Natural killer cell (primary cell): ENCODE data around the gene XXYLT1. TPM values are rescaled to one million over a fixed set of nuclear protein-coding genes. Genes with fewer than 3 reads are reported as not detected.

Source experiments
- ATAC-seq, 3 donors: fragments of 150-1000 bp in 2 of 3; fragments of 200-7000 bp in 1 of 3; cut with Tn5 transposase; 1 replicate in 1 of 3; 2 replicates in 2 of 3; pipeline ENCODE4 v1.10.0; 2021; ENCODE audit warnings: mild to moderate bottlenecking in 2 of 3, moderate library complexity in 2 of 3
- DNase-seq, 2 donors: peaks; one replicate each; pipeline versions ENCODE4 v3.0.0 to v3.0.0-alpha.2; 2013 to 2021; ENCODE audit warnings: mixed read lengths in 1 of 2
- H3K27ac ChIP-seq: one replicate; pipeline ENCODE4 v1.5.1; 2013; ENCODE audit warnings: mild to moderate bottlenecking, low read length
- H3K27me3 ChIP-seq: one replicate; pipeline ENCODE4 v1.6.1; 2013; ENCODE audit warnings: low read length; ENCODE audit not compliant: control insufficient read depth, insufficient read depth
- H3K36me3 ChIP-seq: one replicate; pipeline ENCODE4 v1.6.1; 2013; ENCODE audit warnings: low read length; ENCODE audit not compliant: control insufficient read depth, insufficient read depth
- H3K4me1 ChIP-seq: one replicate; pipeline ENCODE4 v1.6.1; 2013; ENCODE audit warnings: low read length; ENCODE audit not compliant: control insufficient read depth, insufficient read depth
- H3K4me3 ChIP-seq: one replicate; pipeline ENCODE4 v1.5.1; 2013; ENCODE audit warnings: low read length
- H3K9me3 ChIP-seq: one replicate; pipeline ENCODE4 v1.6.1; 2013; ENCODE audit warnings: low read length; ENCODE audit not compliant: control insufficient read depth, insufficient read depth
- H3K27ac Mint-ChIP-seq, 2 donors: one replicate each; pipeline ENCODE4 v1.8.0; 2022; ENCODE audit warnings: mild to moderate bottlenecking in 2 of 2, mixed read lengths in 2 of 2, moderate library complexity in 1 of 2
- H3K27me3 Mint-ChIP-seq, 2 donors: one replicate each; pipeline ENCODE4 v1.8.0; 2022; ENCODE audit warnings: low read depth in 2 of 2, mixed read lengths in 2 of 2
- H3K36me3 Mint-ChIP-seq: one replicate; pipeline ENCODE4 v1.8.0; 2022; ENCODE audit warnings: mixed read lengths
- H3K4me1 Mint-ChIP-seq, 2 donors: one replicate each; pipeline ENCODE4 v1.8.0; 2022; ENCODE audit warnings: mixed read lengths in 2 of 2
- H3K4me3 Mint-ChIP-seq: one replicate; pipeline ENCODE4 v1.8.0; 2022; ENCODE audit warnings: mild to moderate bottlenecking, moderate library complexity, mixed read lengths
- H3K9me3 Mint-ChIP-seq, 2 donors: one replicate each; pipeline ENCODE4 v1.8.0; 2022; ENCODE audit warnings: mixed read lengths in 2 of 2
- CTCF ChIP-seq: fragments of 200-600 bp; IDR thresholded peaks from one replicate; pipeline ENCODE4 v1.8.0; 2022; ENCODE audit warnings: antibody characterized with exemption
- WGBS: methylation state at CpG from one replicate; pipeline ENCODE4 v1.1.7; 2013; ENCODE audit warnings: missing lambda C conversion rate; ENCODE audit not compliant: insufficient coverage; 5-methylcytosine and 5-hydroxymethylcytosine counted together
- intact Hi-C: fragments of 100-400 bp; cut with micrococcal nuclease; formaldehyde crosslinking; loops from one replicate; pipeline ENCODE4 v1.14.2; 2022
- total RNA-seq, 4 donors: library from RNA; stranded (reverse); fragments of 120-200 nt in 1 of 4; gene quantifications; one replicate each; pipeline versions ENCODE4 v1.2.3 to v1.2.4, GENCODE V29; 2013 to 2022

XXYLT1 gene
- total RNA-seq, 3 donors from 2014 or later (not counting 1 experiment from before 2014, with no cell fraction given): 8.7 to 13.6 (median 10.2) TPM

GRCh38 chr3:195259154-195259474 is 11.8 kb downstream of the XXYLT1 start:
- no peak for TF ChIP-seq CTCF
- peak overlapping the region; percentile 91 for H3K27ac ChIP-seq
- intact Hi-C loops: loop anchor here (1.0 kb wide), 1 partner anchor 153 kb away; no protein-coding TSS in a partner anchor
- no peaks in the 10 kb centered on the region for H3K9me3 ChIP-seq
- ATAC-seq (no peak), DNase-seq (no peak)
- Mint-ChIP-seq H3K27me3 (no peaks in the 10 kb centered on the region), H3K4me3 (no peak overlapping the region), H3K9me3 (no peaks in the 10 kb centered on the region), H3K4me1 (peaks cover 14 to 23% of the 10 kb centered on the region in 2 donors), H3K27ac (peak overlapping the region; percentile 83 to 84), H3K36me3 (no peaks in the 10 kb centered on the region)
- H3K4me1 ChIP-seq: peaks cover 25% of the 10 kb centered on the region
- peak overlapping the region; percentile 34 for H3K4me3 ChIP-seq
- no peaks in the 10 kb centered on the region for H3K27me3 ChIP-seq
- 70% methylated on average over 5 of the region's 7 CpGs for WGBS
- no peaks in the 10 kb centered on the region for H3K36me3 ChIP-seq

GRCh38 chr3:195258449-195259153 is 12.4 kb downstream of the XXYLT1 start:
- H3K36me3 Mint-ChIP-seq: no peaks in the 10 kb centered on the region

GRCh38 chr3:195257454-195258448 is 13.2 kb downstream of the XXYLT1 start:
- Mint-ChIP-seq H3K36me3 (no peaks in the 10 kb centered on the region), H3K4me3 (peak overlapping the region; percentile 52), H3K4me1 (peaks cover 14 to 28% of the 10 kb centered on the region in 2 donors), H3K27ac (peak overlapping the region; percentile 83 to 84), H3K27me3 (no peaks in the 10 kb centered on the region), H3K9me3 (no peaks in the 10 kb centered on the region)
- H3K27me3 ChIP-seq: no peaks in the 10 kb centered on the region
- TF ChIP-seq CTCF: no peak
- H3K4me1 ChIP-seq: peaks cover 25% of the 10 kb centered on the region
- peak; percentile 14 to 27 for DNase-seq
- H3K9me3 ChIP-seq: no peaks in the 10 kb centered on the region
- H3K36me3 ChIP-seq: no peaks in the 10 kb centered on the region
- intact Hi-C loops: no loop called here
- 94% methylated on average over 16 of the region's 16 CpGs for WGBS
- no peak overlapping the region for H3K4me3 ChIP-seq
- H3K27ac ChIP-seq: no peak overlapping the region
- ATAC-seq: no peak

More at GRCh38 chr3:195258449-195259153, 12.4 kb downstream of the XXYLT1 start:
- no peak overlapping the region for H3K4me3 ChIP-seq
- no peaks in the 10 kb centered on the region for H3K9me3 ChIP-seq
- intact Hi-C loops: loop anchor here (1.0 kb wide), 1 partner anchor 152 kb away; no protein-coding TSS in a partner anchor
- Mint-ChIP-seq H3K27ac (peak overlapping the region; percentile 83 to 84), H3K4me1 (peaks cover 14 to 23% of the 10 kb centered on the region in 2 donors), H3K27me3 (no peaks in the 10 kb centered on the region), H3K9me3 (no peaks in the 10 kb centered on the region), H3K4me3 (peak overlapping the region; percentile 52)
- H3K4me1 ChIP-seq: peaks cover 25% of the 10 kb centered on the region
- no peaks in the 10 kb centered on the region for H3K27me3 ChIP-seq
- no peaks in the 10 kb centered on the region for H3K36me3 ChIP-seq
- DNase-seq (peak; percentile 9 to 51), ATAC-seq (no peak)
- no peak for TF ChIP-seq CTCF
- H3K27ac ChIP-seq: peak overlapping the region; percentile 91
- 77% methylated on average over 14 of the region's 14 CpGs for WGBS
